Measurements from ENCODE around the gene DPCD. TPM values are rescaled to one million over a fixed set of nuclear protein-coding genes. Genes with fewer than 3 reads are reported as not detected.

DPCD gene
- total RNA-seq, 6 experiments from 2014 or later = 30.6 to 36.1 (median 32.5) TPM

DNA sequence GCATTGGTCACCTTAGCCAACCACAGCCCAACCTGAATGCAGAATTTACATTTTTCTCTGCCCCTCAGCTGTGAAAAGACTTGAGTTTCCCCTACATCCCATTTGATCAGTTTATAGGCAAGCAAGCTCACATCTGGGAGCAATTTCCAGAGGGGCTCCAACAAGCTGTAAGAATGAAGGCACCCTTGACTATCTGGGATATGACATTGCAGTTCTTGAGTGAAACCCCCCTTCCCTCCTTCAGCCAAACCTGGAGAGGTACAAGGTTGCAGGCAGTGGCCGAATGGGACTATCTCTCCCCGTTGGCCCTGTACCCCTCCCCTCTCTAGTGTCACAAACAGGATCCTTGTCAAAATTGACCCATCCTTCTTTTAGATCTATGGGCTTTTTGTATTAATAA, 30.6 kb upstream of the DPCD start:
- H3K4me1 Mint-ChIP-seq (ENCODE audit: low read depth) = peaks cover 13% of the 10 kb centered on the region
- DNase-seq = no peak
- H3K27me3 Mint-ChIP-seq (ENCODE audit: insufficient read depth) = peaks cover 14% of the 10 kb centered on the region
- H3K9me3 Mint-ChIP-seq = no peaks in the 10 kb centered on the region
- TF ChIP-seq, protein P1, sequence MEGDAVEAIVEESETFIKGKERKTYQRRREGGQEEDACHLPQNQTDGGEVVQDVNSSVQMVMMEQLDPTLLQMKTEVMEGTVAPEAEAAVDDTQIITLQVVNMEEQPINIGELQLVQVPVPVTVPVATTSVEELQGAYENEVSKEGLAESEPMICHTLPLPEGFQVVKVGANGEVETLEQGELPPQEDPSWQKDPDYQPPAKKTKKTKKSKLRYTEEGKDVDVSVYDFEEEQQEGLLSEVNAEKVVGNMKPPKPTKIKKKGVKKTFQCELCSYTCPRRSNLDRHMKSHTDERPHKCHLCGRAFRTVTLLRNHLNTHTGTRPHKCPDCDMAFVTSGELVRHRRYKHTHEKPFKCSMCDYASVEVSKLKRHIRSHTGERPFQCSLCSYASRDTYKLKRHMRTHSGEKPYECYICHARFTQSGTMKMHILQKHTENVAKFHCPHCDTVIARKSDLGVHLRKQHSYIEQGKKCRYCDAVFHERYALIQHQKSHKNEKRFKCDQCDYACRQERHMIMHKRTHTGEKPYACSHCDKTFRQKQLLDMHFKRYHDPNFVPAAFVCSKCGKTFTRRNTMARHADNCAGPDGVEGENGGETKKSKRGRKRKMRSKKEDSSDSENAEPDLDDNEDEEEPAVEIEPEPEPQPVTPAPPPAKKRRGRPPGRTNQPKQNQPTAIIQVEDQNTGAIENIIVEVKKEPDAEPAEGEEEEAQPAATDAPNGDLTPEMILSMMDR (IDR thresholded peaks at IDR 0.05) = no peak
- H3K36me3 Mint-ChIP-seq (ENCODE audit: low read depth) = peaks cover 12% of the 10 kb centered on the region
- H3K27ac Mint-ChIP-seq = no peak overlapping the region; the same call in 1 of the 2 replicates
- no peak overlapping the region for H3K4me3 Mint-ChIP-seq

- Mint-ChIP-seq H3K27me3 (ENCODE audit: insufficient read depth) (peaks cover 21% of the 10 kb centered on the region), H3K36me3 (ENCODE audit: low read depth) (peaks cover 6% of the 10 kb centered on the region; the same call in 1 of the 2 replicates), H3K4me1 (ENCODE audit: low read depth) (peaks cover 13% of the 10 kb centered on the region), H3K27ac (no peak overlapping the region), H3K4me3 (no peak overlapping the region), H3K9me3 (no peaks in the 10 kb centered on the region)
- TF ChIP-seq, protein P1 (IDR thresholded peaks at IDR 0.05) = no peak
- DNase-seq = no peak
These were observed 29.9 kb upstream of the DPCD start for GRCh38 chr10:101558204-101558603.

- Mint-ChIP-seq H3K36me3 (ENCODE audit: low read depth) (peaks cover 6% of the 10 kb centered on the region; the same call in 1 of the 2 replicates), H3K27ac (no peak overlapping the region), H3K4me3 (no peak overlapping the region), H3K4me1 (ENCODE audit: low read depth) (peaks cover 13% of the 10 kb centered on the region), H3K9me3 (no peaks in the 10 kb centered on the region), H3K27me3 (ENCODE audit: insufficient read depth) (peaks cover 23% of the 10 kb centered on the region)
- DNase-seq = no peak
- TF ChIP-seq, protein P1 (IDR thresholded peaks at IDR 0.05) = no peak
These were observed 29.2 kb upstream of the DPCD start for GRCh38 chr10:101558671-101559595.

GRCh38 chr10:101559596-101560297, 28.4 kb upstream of the DPCD start:
- Mint-ChIP-seq H3K27ac (no peak overlapping the region), H3K4me1 (ENCODE audit: low read depth) (peaks cover 13% of the 10 kb centered on the region), H3K9me3 (no peaks in the 10 kb centered on the region), H3K27me3 (ENCODE audit: insufficient read depth) (peaks cover 23% of the 10 kb centered on the region), H3K36me3 (ENCODE audit: low read depth) (peaks cover 6% of the 10 kb centered on the region; the same call in 1 of the 2 replicates), H3K4me3 (no peak overlapping the region)
- no peak for DNase-seq
- TF ChIP-seq, protein P1 (IDR thresholded peaks at IDR 0.05) = no peak

GRCh38 chr10:101560298-101561067, 27.6 kb upstream of the DPCD start:
- H3K27ac Mint-ChIP-seq = no peak overlapping the region
- H3K27me3 Mint-ChIP-seq (ENCODE audit: insufficient read depth) = peaks cover 28% of the 10 kb centered on the region
- TF ChIP-seq, protein P1 (IDR thresholded peaks at IDR 0.05) = no peak
- no peak overlapping the region for H3K4me3 Mint-ChIP-seq
- no peaks in the 10 kb centered on the region for H3K9me3 Mint-ChIP-seq
- peaks cover 13% of the 10 kb centered on the region for H3K4me1 Mint-ChIP-seq (ENCODE audit: low read depth)
- no peak for DNase-seq
- H3K36me3 Mint-ChIP-seq (ENCODE audit: low read depth) = peaks cover under 1% of the 10 kb centered on the region; the same call in 1 of the 2 replicates

Data from HFFc6 (cell line).